ENCODE results near the gene SLC25A24.
"Not testable (repeated sequence)": the region's sequence is repeated elsewhere in the genome, so short reads cannot be mapped to it uniquely, and the experiment has no call there.

GRCh38 chr1:108214641-108215465 lies 14.7 kb upstream of the SLC25A24 start:
- TF ChIP-seq CTCF (IDR thresholded peaks at IDR 0.05), result peak in 3 of 5 experiments; percentile 45 to 74 (median 62)
- TF ChIP-seq POLR2A (IDR thresholded peaks at IDR 0.05), result not testable (repeated sequence)

Data from tibial nerve (tissue), 3 donors.